ENCODE measurements around the gene PRG2. TPM values are rescaled to one million over a fixed set of nuclear protein-coding genes. Genes with fewer than 3 reads are reported as not detected.
A peak's percentile ranks its signal among the peaks of the same experiment; 100 is the strongest.

The PRG2 gene
- total RNA-seq, 4 donors from 2014 or later: not detected

DNA sequence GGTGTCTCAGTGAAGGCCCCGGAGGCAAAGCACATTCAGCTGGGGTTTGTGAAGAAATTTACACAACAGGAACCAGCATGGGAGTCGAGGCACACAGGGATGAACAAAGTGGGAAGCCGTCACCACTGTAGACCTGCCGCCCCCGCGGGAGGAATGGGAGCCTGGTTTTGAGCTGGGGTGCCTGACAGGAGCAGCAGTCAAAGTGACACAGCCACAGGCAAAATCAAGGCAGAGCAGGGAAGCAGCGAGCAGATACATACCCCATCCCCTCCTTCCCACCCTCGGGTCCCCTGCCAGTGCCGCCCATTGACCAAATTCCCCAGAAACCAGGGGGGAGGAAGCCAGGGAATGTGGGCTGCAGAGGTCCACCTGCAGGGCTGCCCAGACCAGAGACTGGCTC is 31.5 kb downstream of the PRG2 start:
- Histone ChIP-seq H3K36me3 (no peaks in the 10 kb centered on the region), H3K4me3 (no peak overlapping the region), H3K4me1 (peaks cover 0 to 20% (median 10%) of the 10 kb centered on the region in 3 donors), H3K27me3 (no peaks in the 10 kb centered on the region), H3K9me3 (no peaks in the 10 kb centered on the region), H3K27ac (no peak overlapping the region)
- no peak for DNase-seq
- WGBS, 2 donors: 78 to 80% methylated on average over 5 to 8 of the region's 9 CpGs
- intact Hi-C loops (cut with DNase I): no loop called here
- TF ChIP-seq POLR2A (IDR thresholded peaks at IDR 0.05): no peak
- TF ChIP-seq, protein P1, sequence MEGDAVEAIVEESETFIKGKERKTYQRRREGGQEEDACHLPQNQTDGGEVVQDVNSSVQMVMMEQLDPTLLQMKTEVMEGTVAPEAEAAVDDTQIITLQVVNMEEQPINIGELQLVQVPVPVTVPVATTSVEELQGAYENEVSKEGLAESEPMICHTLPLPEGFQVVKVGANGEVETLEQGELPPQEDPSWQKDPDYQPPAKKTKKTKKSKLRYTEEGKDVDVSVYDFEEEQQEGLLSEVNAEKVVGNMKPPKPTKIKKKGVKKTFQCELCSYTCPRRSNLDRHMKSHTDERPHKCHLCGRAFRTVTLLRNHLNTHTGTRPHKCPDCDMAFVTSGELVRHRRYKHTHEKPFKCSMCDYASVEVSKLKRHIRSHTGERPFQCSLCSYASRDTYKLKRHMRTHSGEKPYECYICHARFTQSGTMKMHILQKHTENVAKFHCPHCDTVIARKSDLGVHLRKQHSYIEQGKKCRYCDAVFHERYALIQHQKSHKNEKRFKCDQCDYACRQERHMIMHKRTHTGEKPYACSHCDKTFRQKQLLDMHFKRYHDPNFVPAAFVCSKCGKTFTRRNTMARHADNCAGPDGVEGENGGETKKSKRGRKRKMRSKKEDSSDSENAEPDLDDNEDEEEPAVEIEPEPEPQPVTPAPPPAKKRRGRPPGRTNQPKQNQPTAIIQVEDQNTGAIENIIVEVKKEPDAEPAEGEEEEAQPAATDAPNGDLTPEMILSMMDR (IDR thresholded peaks at IDR 0.05): no peak

DNA sequence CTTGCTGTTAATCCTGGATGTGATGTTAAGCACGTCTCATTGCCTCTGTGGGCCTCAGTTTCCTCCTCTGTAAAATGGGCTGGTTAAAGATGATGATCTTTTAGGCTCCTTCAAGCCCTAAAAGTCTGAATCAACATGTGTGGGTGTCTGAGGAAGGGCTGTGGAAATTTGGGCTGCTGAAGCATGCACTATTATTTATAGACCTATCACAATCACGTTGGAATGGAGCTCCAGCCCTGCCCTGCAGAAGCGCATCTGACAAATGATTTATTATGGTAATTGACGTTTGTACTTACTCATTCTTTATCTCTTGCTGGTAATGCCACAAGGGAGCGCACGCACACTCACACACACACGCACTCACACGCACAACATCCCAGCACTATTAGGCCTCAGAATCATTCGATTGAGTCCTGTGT is 31.9 kb downstream of the PRG2 start:
- intact Hi-C loops (cut with DNase I): no loop called here

DNA sequence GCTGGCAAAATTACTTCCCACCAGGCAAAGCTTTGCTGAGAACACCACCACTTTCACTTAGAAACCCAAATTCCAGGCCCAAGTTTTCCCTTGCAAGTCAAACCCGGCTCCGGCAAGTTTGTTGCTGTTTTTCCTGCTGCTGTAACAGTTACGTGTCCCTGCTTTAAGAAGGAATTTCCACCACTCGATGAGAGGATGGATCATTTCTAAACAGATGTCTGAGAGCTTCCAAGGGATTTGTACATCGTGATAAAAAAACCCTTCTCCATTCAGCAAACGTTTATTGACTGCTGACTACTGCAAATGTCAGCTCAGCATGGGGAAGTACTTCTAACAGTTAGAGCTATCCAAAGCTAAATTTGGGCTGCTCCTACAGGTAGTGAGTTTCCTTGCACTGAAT is 32.6 kb downstream of the PRG2 start:
- no peak for TF ChIP-seq POLR2A (IDR thresholded peaks at IDR 0.05)
- TF ChIP-seq, protein P1 (IDR thresholded peaks at IDR 0.05): no peak
- no peak for DNase-seq

More for the DNA sequence above, 31.9 kb downstream of the PRG2 start:
- no peak for DNase-seq
- H3K27me3 ChIP-seq: no peaks in the 10 kb centered on the region
- H3K27ac ChIP-seq: no peak overlapping the region
- no peak overlapping the region for H3K4me3 ChIP-seq
- TF ChIP-seq, protein P1 (IDR thresholded peaks at IDR 0.05): no peak
- TF ChIP-seq POLR2A (IDR thresholded peaks at IDR 0.05): no peak
- H3K36me3 ChIP-seq: no peaks in the 10 kb centered on the region
- H3K4me1 ChIP-seq: peaks cover 0 to 24% (median 10%) of the 10 kb centered on the region in 3 donors
- WGBS, 2 donors: 43 to 48% methylated on average over 5 to 9 of the region's 9 CpGs
- no peaks in the 10 kb centered on the region for H3K9me3 ChIP-seq

DNA sequence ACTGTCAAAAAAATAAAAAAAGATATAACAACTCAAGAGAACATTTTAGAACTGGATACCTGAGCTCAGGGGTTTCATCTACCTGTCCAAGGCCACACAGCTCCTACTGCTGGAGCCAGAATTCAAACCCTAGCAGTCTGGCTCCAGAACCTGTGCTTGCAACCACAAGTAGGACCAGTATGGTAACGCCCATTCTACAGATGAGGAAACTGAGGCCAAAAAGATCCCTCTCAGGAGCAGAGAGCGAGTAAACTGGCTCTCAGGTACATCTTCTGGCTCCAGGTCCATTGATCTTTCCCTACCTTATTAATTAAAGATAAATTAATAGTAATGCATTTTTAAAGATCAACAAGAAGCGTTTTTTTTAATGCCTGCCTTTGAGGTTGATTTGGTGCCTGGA is 33.1 kb downstream of the PRG2 start:
- no peak for DNase-seq
- TF ChIP-seq, protein P1 (IDR thresholded peaks at IDR 0.05): no peak
- TF ChIP-seq POLR2A (IDR thresholded peaks at IDR 0.05): no peak
- Histone ChIP-seq H3K4me3 (no peak overlapping the region), H3K27ac (peak overlapping the region in 1 of 4 donors; percentile 37), H3K9me3 (no peaks in the 10 kb centered on the region), H3K27me3 (no peaks in the 10 kb centered on the region), H3K4me1 (peaks cover 0 to 24% (median 10%) of the 10 kb centered on the region in 3 donors), H3K36me3 (no peaks in the 10 kb centered on the region)
- 68 to 74% methylated on average over 3 of the region's 3 CpGs for WGBS, 2 donors
- intact Hi-C loops (cut with DNase I): no loop called here

More for the DNA sequence above, 32.6 kb downstream of the PRG2 start:
- H3K27ac ChIP-seq: peak overlapping the region in 2 of 4 donors; percentile 37
- no peaks in the 10 kb centered on the region for H3K36me3 ChIP-seq
- no peaks in the 10 kb centered on the region for H3K27me3 ChIP-seq
- no peak overlapping the region for H3K4me3 ChIP-seq
- H3K4me1 ChIP-seq: peaks cover 0 to 24% (median 10%) of the 10 kb centered on the region in 3 donors
- H3K9me3 ChIP-seq: no peaks in the 10 kb centered on the region
- intact Hi-C loops (cut with DNase I): no loop called here
- WGBS, 2 donors: 36 to 37% methylated on average over 4 to 6 of the region's 6 CpGs

DNA sequence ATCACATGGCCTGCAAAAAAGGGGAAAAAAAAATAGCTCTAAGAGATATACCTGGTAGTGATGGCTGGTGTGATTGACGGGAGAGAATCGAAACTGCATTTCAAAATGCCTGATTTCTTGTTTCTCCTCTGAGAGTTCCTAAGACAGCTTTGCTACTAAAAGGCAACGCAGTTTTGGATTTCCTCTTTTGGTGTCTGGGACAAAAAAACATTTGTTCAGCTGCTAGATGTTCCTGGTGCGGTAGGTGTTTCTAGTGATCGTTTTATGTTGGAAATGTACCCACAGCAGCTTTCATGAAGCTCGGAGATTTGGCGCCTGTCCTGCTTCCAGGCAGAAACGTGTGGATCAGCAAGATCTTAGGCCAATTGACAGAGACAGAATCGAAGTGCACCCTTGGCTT is 34.2 kb downstream of the PRG2 start:
- H3K9me3 ChIP-seq: no peaks in the 10 kb centered on the region
- H3K4me3 ChIP-seq: no peak overlapping the region
- no peaks in the 10 kb centered on the region for H3K27me3 ChIP-seq
- TF ChIP-seq POLR2A (IDR thresholded peaks at IDR 0.05): no peak
- TF ChIP-seq, protein P1 (IDR thresholded peaks at IDR 0.05): no peak
- intact Hi-C loops (cut with DNase I): no loop called here
- no peaks in the 10 kb centered on the region for H3K36me3 ChIP-seq
- no peak overlapping the region for H3K27ac ChIP-seq
- peaks cover 0 to 24% (median 10%) of the 10 kb centered on the region in 3 donors for H3K4me1 ChIP-seq
- DNase-seq: no peak
- WGBS, 2 donors: 57 to 61% methylated on average over 9 of the region's 9 CpGs
